Stimulated activated naive CD8-positive, alpha-beta T cell treated with anti-CD3 and anti-CD28 coated beads, Interleukin-15, amount 100 ng/mL, for 72 hours (primary cell): Measurements from ENCODE around the gene PCDH1.

Experiments
- ATAC-seq: fragments of 150-1000 bp; cut with Tn5 transposase; 2 replicates; pipeline ENCODE4 v1.10.0; 2021; ENCODE audit warnings: mild to moderate bottlenecking, moderate library complexity
- DNase-seq, 2 donors: peaks; one replicate each; pipeline ENCODE4 v3.0.0; 2021 to 2022
- H3K27ac Mint-ChIP-seq, 2 donors: one replicate each; pipeline ENCODE4 v1.8.0; 2022; ENCODE audit warnings: mild to moderate bottlenecking in 2 of 2, mixed read lengths in 2 of 2, moderate library complexity in 2 of 2
- H3K27me3 Mint-ChIP-seq: one replicate; pipeline ENCODE4 v1.8.0; 2022; ENCODE audit warnings: mixed read lengths
- H3K4me1 Mint-ChIP-seq: one replicate; pipeline ENCODE4 v1.8.0; 2022; ENCODE audit warnings: mild to moderate bottlenecking, mixed read lengths
- H3K4me3 Mint-ChIP-seq, 2 donors: one replicate each; pipeline ENCODE4 v1.8.0; 2022; ENCODE audit warnings: mild to moderate bottlenecking in 2 of 2, mixed read lengths in 2 of 2, moderate library complexity in 1 of 2
- H3K9me3 Mint-ChIP-seq, 2 donors: one replicate each; pipeline ENCODE4 v1.8.0; 2022; ENCODE audit warnings: mixed read lengths in 2 of 2

The PCDH1 gene

GRCh38 chr5:141856037-141856790, 22.0 kb downstream of the PCDH1 start:
- H3K4me3 Mint-ChIP-seq = no peak overlapping the region
- ATAC-seq (peak; percentile 13), DNase-seq (no peak)
- no peaks in the 10 kb centered on the region for H3K4me1 Mint-ChIP-seq
- H3K27me3 Mint-ChIP-seq = peaks cover 12% of the 10 kb centered on the region
- no peaks in the 10 kb centered on the region for H3K9me3 Mint-ChIP-seq
- H3K27ac Mint-ChIP-seq = no peak overlapping the region

DNA sequence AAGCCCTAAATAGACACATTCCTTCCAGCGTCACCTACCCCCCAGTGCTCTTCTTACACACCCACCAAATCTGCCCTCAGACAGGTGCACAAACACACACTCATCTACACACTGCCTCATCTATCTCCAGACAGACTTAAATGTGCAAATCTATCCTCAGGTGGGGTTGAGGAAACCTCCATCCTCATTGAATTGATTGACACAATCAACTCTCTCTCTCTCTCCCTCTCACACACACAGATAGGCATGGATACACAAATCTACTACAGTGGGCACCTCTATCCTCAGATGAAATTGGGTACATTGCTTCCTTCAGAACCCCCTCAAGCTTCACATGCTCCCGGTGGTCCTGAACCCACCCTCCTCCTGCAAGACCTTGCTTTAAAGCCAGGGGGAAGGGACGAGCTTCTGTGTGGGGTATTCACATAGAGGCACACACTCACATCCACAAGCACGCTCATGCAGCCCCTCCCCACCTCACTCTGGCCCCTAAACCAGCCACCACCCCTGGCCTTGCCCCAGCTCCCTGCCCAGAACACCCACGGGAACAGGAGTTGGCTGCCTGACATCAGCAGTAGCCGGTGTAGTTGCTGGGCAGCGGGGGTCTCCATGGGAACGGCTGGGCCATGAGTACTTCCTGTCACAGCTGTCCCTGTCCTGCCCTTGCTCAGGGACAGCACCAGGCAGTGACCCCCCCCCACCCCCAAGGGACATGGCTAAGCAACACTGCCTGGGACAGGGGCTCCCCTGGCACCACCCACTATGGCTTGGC, 22.8 kb downstream of the PCDH1 start:
- H3K27ac Mint-ChIP-seq = no peak overlapping the region
- no peak overlapping the region for H3K4me3 Mint-ChIP-seq
- ATAC-seq (no peak), DNase-seq (no peak)
- H3K4me1 Mint-ChIP-seq = peaks cover 5% of the 10 kb centered on the region
- H3K27me3 Mint-ChIP-seq = peaks cover 8% of the 10 kb centered on the region
- no peaks in the 10 kb centered on the region for H3K9me3 Mint-ChIP-seq

GRCh38 chr5:141853895-141854626, 24.1 kb downstream of the PCDH1 start:
- Mint-ChIP-seq H3K4me3 (no peak overlapping the region), H3K27me3 (no peaks in the 10 kb centered on the region), H3K27ac (no peak overlapping the region), H3K9me3 (no peaks in the 10 kb centered on the region), H3K4me1 (peaks cover 7% of the 10 kb centered on the region)
- DNase-seq (no peak), ATAC-seq (no peak)

DNA sequence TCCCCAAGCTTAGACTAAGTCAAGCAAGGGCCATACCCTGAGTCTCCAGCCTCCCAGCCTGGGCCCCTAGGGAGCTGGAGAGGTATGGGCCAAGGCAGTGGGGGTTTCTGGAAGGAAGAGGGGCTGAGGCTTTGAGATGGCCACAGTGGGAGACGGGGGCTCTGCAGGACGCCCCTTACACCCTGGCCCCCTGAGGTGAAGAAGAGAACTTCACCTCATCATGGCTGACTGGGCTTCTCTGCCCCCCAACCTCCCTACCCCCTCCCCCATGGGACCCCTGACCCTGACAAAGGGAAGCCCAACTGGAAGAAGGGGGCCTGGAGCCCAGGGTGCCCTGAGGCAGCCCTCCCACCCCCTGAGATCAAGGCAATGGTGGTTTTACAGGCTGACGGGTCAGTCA, 25.8 kb downstream of the PCDH1 start:
- no peaks in the 10 kb centered on the region for H3K9me3 Mint-ChIP-seq
- ATAC-seq (no peak), DNase-seq (no peak)
- no peak overlapping the region for H3K27ac Mint-ChIP-seq
- peaks cover 15% of the 10 kb centered on the region for H3K4me1 Mint-ChIP-seq
- H3K4me3 Mint-ChIP-seq = no peak overlapping the region
- H3K27me3 Mint-ChIP-seq = no peaks in the 10 kb centered on the region

DNA sequence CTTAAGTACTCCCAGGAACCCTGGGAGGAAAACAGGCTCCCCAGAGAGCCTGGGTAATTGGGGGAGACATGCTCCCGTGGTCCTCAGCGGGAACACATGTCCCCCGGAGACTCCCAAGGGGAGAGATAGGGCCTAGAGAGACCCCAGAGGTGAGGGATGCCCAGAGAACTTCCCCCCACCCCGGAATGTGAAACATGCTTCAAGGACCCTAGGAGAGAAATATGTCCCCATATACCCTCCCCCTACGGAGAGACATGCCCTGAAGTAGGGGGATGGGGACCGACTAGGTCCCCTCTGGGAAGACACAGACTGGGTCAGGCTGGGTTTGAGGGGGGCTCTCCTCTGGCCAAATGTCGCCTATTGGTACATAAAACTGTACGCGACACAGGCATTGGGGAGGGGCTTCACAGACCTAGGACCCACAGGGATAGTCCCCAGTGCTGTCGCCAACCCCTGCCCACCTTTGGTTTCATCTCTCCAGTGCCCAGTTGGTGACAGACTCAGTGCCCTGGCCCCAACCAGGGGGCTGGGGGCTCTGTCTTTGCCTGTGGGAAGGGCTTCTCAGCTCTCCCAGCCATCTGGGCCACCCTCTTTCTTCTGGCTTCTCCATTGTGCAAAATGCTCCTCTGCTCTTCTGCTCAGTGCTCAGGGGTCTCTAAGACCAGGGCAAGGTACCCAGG, 26.9 kb downstream of the PCDH1 start:
- no peaks in the 10 kb centered on the region for H3K27me3 Mint-ChIP-seq
- no peak overlapping the region for H3K4me3 Mint-ChIP-seq
- no peak overlapping the region for H3K27ac Mint-ChIP-seq
- no peaks in the 10 kb centered on the region for H3K9me3 Mint-ChIP-seq
- peaks cover 15% of the 10 kb centered on the region for H3K4me1 Mint-ChIP-seq
- no peak for DNase-seq
- no peak for ATAC-seq

DNA sequence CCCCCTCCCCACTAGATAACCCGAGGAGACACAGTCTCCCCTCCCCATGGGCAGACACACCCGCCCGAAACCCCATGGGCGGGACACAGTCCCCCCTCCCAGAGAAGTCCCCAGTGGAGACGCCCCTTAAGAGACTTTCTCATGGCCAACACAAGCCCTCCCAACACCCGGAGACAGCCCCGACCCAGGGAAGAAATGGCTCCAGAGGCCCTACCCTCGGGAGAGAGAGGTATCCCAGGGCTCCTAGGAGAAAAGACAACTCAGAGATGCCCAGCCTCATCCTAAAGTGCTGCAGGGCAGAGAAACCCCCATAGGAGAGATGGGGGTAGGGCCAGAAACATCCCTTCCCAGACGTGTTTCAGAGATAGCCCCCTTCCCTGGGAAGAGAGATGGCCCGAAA, 27.4 kb downstream of the PCDH1 start:
- no peaks in the 10 kb centered on the region for H3K27me3 Mint-ChIP-seq
- ATAC-seq (no peak), DNase-seq (no peak)
- H3K4me3 Mint-ChIP-seq = peak overlapping the region; percentile 73 to 86
- peaks cover 21% of the 10 kb centered on the region for H3K4me1 Mint-ChIP-seq
- H3K9me3 Mint-ChIP-seq = no peaks in the 10 kb centered on the region
- peak overlapping the region; percentile 70 to 74 for H3K27ac Mint-ChIP-seq

- Mint-ChIP-seq H3K4me1 (peaks cover 26% of the 10 kb centered on the region), H3K4me3 (peak overlapping the region; percentile 86 to 91), H3K27me3 (no peaks in the 10 kb centered on the region), H3K9me3 (no peaks in the 10 kb centered on the region), H3K27ac (peak overlapping the region; percentile 81 to 88)
- DNase-seq = no peak
- ATAC-seq = peak; percentile 29
These were observed 27.9 kb downstream of the PCDH1 start for GRCh38 chr5:141850244-141850768.

DNA sequence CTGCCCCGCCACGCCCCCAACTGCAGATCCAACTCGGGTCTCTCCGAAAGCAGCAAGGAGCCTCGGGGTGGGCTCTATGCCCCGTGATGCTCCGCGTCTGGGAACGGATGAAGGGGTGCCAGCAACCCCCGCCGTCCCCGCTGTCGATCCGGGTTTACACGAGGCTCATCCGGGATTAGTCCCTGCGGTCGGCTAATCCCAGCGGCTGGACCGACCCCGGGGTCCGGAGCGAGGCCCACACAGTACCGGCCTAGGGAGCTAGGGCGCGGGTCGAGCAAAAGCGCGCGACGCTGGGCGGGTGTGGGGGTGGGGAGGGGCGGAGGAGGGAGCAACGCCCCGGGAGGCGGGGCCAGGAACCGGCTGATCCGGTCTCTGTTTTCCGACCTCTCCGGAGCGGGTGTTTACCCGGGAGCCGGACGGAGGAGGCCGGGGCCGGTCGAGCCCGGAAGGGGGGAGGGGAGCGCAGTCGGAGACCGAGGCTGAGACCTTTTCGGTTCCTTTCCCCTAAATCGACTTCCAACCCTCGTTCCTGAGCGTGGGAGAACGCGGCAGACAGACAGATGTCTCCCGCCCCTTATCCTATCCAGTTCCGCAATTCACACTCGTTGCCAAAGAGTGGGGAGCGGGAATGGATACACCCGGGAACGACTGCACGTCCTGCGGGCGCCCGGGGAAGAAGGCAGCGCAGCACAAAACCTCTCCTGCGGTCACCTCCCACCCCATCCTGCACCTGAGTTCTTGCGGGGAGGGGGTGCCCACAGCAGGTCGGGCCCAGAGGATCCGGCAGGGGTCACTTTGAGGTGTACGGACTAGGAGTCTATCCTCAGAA, 28.6 kb downstream of the PCDH1 start:
- Mint-ChIP-seq H3K27me3 (no peaks in the 10 kb centered on the region), H3K4me1 (peaks cover 29% of the 10 kb centered on the region), H3K27ac (peak overlapping the region; percentile 88), H3K9me3 (no peaks in the 10 kb centered on the region), H3K4me3 (peak overlapping the region; percentile 86 to 91)
- ATAC-seq (peak; percentile 77), DNase-seq (peak; percentile 65 to 76)

DNA sequence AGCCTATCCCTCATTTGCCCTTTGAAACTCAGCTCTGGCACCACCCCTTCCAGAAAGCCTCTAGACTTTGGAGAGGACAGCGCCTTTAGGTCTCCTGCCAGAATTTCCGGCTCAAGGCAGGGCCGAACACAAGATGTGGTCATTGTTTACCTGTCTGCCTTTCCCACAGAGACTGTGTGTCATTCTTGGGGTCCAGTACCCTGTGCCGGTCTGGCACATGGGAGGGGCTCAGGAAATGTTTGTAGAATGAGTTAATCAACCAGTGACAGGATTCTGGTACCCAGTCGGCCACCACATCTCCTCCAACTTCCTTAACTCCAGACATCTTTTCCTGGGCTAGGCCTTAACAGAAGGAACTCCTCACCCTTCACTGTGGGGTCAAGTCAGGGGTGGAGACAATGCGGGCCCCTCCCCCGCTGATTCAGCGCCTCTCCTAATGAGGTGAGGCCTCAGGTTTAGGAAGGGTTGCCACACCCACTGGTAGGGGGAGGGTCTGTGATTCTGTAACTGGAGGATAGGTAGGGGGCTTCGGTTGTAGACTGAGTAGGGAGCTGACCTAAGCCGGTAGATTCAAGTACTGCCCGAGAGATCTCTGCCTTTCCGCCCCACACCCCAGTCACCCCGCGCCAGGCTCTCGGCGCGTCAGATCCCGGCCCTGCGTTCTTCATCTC, 29.3 kb downstream of the PCDH1 start:
- H3K9me3 Mint-ChIP-seq = no peaks in the 10 kb centered on the region
- no peak for DNase-seq
- H3K4me1 Mint-ChIP-seq = peaks cover 29% of the 10 kb centered on the region
- ATAC-seq = no peak
- peak overlapping the region; percentile 86 to 91 for H3K4me3 Mint-ChIP-seq
- peak overlapping the region; percentile 69 to 88 for H3K27ac Mint-ChIP-seq
- peaks cover 4% of the 10 kb centered on the region for H3K27me3 Mint-ChIP-seq

- H3K4me1 Mint-ChIP-seq = peaks cover 37% of the 10 kb centered on the region
- peak overlapping the region in 1 of 2 donors; percentile 63 for H3K27ac Mint-ChIP-seq
- no peak for ATAC-seq
- H3K27me3 Mint-ChIP-seq = peaks cover 25% of the 10 kb centered on the region
- peak overlapping the region in 1 of 2 donors; percentile 29 for H3K4me3 Mint-ChIP-seq
- H3K9me3 Mint-ChIP-seq = no peaks in the 10 kb centered on the region
- DNase-seq = no peak
These were observed 32.2 kb downstream of the PCDH1 start for GRCh38 chr5:141846031-141846430.

DNA sequence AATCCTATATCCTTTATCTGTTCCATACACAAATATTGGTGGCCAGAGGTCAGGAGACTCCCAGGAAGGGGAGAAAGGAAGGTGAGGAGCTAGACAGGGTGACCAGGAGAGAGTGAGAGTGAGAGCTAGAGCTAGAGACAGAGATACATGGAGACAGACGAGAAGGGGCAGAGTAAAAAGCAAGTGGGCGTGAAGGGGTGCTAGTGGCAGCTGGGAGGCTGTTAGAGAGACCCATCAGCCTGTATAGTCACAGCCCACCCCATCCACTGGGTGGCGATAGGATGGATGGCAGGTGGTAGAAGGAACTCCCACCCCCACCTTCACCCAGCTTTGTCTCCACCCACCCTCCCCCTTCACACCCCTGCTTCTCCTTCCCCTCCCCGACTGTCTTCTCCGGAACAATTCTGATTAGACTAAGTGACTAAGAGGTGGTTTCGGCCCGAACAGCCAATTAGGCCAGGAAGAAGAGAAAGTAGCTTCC, 32.8 kb downstream of the PCDH1 start:
- Mint-ChIP-seq H3K4me1 (peaks cover 33% of the 10 kb centered on the region), H3K4me3 (no peak overlapping the region), H3K27ac (no peak overlapping the region), H3K9me3 (no peaks in the 10 kb centered on the region), H3K27me3 (peaks cover 26% of the 10 kb centered on the region)
- peak; percentile 34 for ATAC-seq
- peak in 1 of 2 donors; percentile 25 for DNase-seq

GRCh38 chr5:141844414-141845097, 33.7 kb downstream of the PCDH1 start:
- ATAC-seq = no peak
- Mint-ChIP-seq H3K27me3 (peaks cover 27% of the 10 kb centered on the region), H3K9me3 (no peaks in the 10 kb centered on the region), H3K27ac (no peak overlapping the region), H3K4me3 (no peak overlapping the region), H3K4me1 (peaks cover 33% of the 10 kb centered on the region)
- no peak for DNase-seq

GRCh38 chr5:141843156-141843927, 34.9 kb downstream of the PCDH1 start:
- H3K4me1 Mint-ChIP-seq = peaks cover 31% of the 10 kb centered on the region
- H3K27me3 Mint-ChIP-seq = peaks cover 34% of the 10 kb centered on the region
- no peaks in the 10 kb centered on the region for H3K9me3 Mint-ChIP-seq
- no peak overlapping the region for H3K4me3 Mint-ChIP-seq
- DNase-seq (no peak), ATAC-seq (no peak)
- peak overlapping the region in 1 of 2 donors; percentile 50 for H3K27ac Mint-ChIP-seq
